H1 (cell line): ENCODE results near the gene RBM15. TPM values are rescaled to one million over a fixed set of nuclear protein-coding genes. Genes with fewer than 3 reads are reported as not detected.

ENCODE experiments used
- CTCF ChIA-PET: fragments of 300-600 bp; sonication (Branson Sonifier 250); formaldehyde crosslinking; loops from one replicate; lab custom pipeline; 2021; ENCODE audit not compliant: partially characterized antibody; lab: Charles Lee
- POLR2A ChIA-PET: fragments of 300-600 bp; sonication (Branson Sonifier 250); formaldehyde crosslinking; loops from one replicate; lab custom pipeline; 2021; ENCODE audit warnings: inconsistent platforms; ENCODE audit not compliant: partially characterized antibody; lab: Charles Lee
- DNase-seq, 2 experiments: peaks; one replicate each; pipeline versions ENCODE4 v3.0.0 to v3.0.0-alpha.2; 2010 to 2022; ENCODE audit warnings: low spot score in 2 of 2, low read depth in 1 of 2, mixed read lengths in 1 of 2
- FAIRE-seq: peaks from 2 replicates; lab custom pipeline; 2011; peaks lifted over from hg19 to GRCh38; lab: Jason Lieb, UNC
- H2AFZ ChIP-seq: 2 replicates; pipeline ENCODE4 v1.8.1; 2012; ENCODE audit warnings: low read length, inconsistent platforms
- H2AK5ac ChIP-seq: 2 replicates; pipeline ENCODE4 v1.6.1; 2013; ENCODE audit warnings: low read depth, low read length
- H2BK120ac ChIP-seq: replicated peaks from 2 replicates; pipeline ENCODE3; 2013; ENCODE audit warnings: low read depth, low read length, inconsistent platforms
- H2BK12ac ChIP-seq: 2 replicates; pipeline ENCODE4 v1.6.1; 2013; ENCODE audit warnings: low read depth, low read length
- H2BK15ac ChIP-seq: 2 replicates; pipeline ENCODE4 v1.6.1; 2013; ENCODE audit warnings: low read length
- H2BK20ac ChIP-seq: 2 replicates; pipeline ENCODE4 v1.6.1; 2013; ENCODE audit warnings: low read length
- H2BK5ac ChIP-seq: 2 replicates; pipeline ENCODE4 v1.6.1; 2013; ENCODE audit warnings: low read depth, low read length
- H3K14ac ChIP-seq: 2 replicates; pipeline ENCODE4 v1.6.1; 2013; ENCODE audit warnings: inconsistent platforms; ENCODE audit not compliant: insufficient read length
- H3K18ac ChIP-seq: 2 replicates; pipeline ENCODE4 v1.6.1; 2013; ENCODE audit warnings: low read length; ENCODE audit errors: extremely low read depth
- H3K23ac ChIP-seq: 2 replicates; pipeline ENCODE4 v1.6.1; 2013; ENCODE audit warnings: inconsistent platforms; ENCODE audit not compliant: insufficient read length
- H3K23me2 ChIP-seq: 2 replicates; pipeline ENCODE4 v1.6.1; 2013; ENCODE audit warnings: low read depth, low read length
- H3K27ac ChIP-seq: 2 replicates; pipeline ENCODE4 v1.6.1; 2011; ENCODE audit warnings: low read depth, low read length, inconsistent platforms
- H3K27me3 ChIP-seq, 4 experiments: replicated peaks in 1 of 4; 1 replicate in 1 of 4; 2 replicates in 3 of 4; pipeline versions ENCODE4 v1.6.1 to v1.8.1; 2011 to 2013; ENCODE audit warnings: low read length in 3 of 4, mild to moderate bottlenecking in 3 of 4, inconsistent platforms in 2 of 4, mixed read lengths in 2 of 4, moderate library complexity in 1 of 4; ENCODE audit not compliant: control insufficient read depth in 3 of 4, insufficient read depth in 3 of 4; ENCODE audit errors: extremely low read depth in 1 of 4
- H3K36me3 ChIP-seq, 4 experiments: 2 replicates each; pipeline versions ENCODE4 v1.6.1 to v1.8.1; 2011 to 2013; ENCODE audit warnings: mild to moderate bottlenecking in 4 of 4, low read length in 3 of 4, moderate library complexity in 2 of 4, control low read depth in 1 of 4, inconsistent platforms in 1 of 4; ENCODE audit not compliant: insufficient read depth in 4 of 4, control insufficient read depth in 2 of 4
- H3K4ac ChIP-seq: replicated peaks from 2 replicates; pipeline ENCODE3; 2013; ENCODE audit warnings: low read length, low read depth, mixed read lengths, inconsistent platforms; ENCODE audit not compliant: insufficient read length
- H3K4me1 ChIP-seq, 4 experiments: replicated peaks in 1 of 4; 1 replicate in 1 of 4; 2 replicates in 3 of 4; pipeline versions ENCODE4 v1.6.1 to v1.8.1; 2011 to 2013; ENCODE audit warnings: low read length in 3 of 4, inconsistent platforms in 2 of 4, mixed read lengths in 1 of 4; ENCODE audit not compliant: insufficient read depth in 4 of 4, control insufficient read depth in 3 of 4
- H3K4me2 ChIP-seq, 2 experiments: 2 replicates each; pipeline versions ENCODE4 v1.6.1 to v1.8.1; 2011 to 2013; ENCODE audit warnings: low read depth in 2 of 2, low read length in 2 of 2, control low read depth in 1 of 2, inconsistent platforms in 1 of 2, mild to moderate bottlenecking in 1 of 2; ENCODE audit not compliant: insufficient read depth in 1 of 2
- H3K4me3 ChIP-seq, 4 experiments: fragments of 200-600, 300-600 bp in 1 of 4; sonication (generic), shearing (Covaris generic), sonication (Bioruptor Twin) in 1 of 4; 2 replicates each; pipeline versions ENCODE4 v1.5.1 to v1.8.1; 2011 to 2016; ENCODE audit warnings: low read length in 4 of 4, low read depth in 3 of 4, control low read depth in 2 of 4, inconsistent platforms in 2 of 4, mild to moderate bottlenecking in 2 of 4, mixed read lengths in 1 of 4, moderate library complexity in 1 of 4; ENCODE audit not compliant: insufficient read depth in 2 of 4; ENCODE audit errors: extremely low read depth in 1 of 4
- H3K56ac ChIP-seq: replicated peaks from 2 replicates; pipeline ENCODE3; 2013; ENCODE audit warnings: low read depth, mild to moderate bottlenecking, mixed read lengths, low read length, inconsistent platforms; ENCODE audit not compliant: insufficient read length
- H3K79me1 ChIP-seq: 2 replicates; pipeline ENCODE4 v1.6.1; 2013; ENCODE audit warnings: low read depth, low read length, control low read depth
- H3K79me2 ChIP-seq, 2 experiments: 2 replicates each; pipeline versions ENCODE4 v1.6.1 to v1.8.1; 2012 to 2013; ENCODE audit warnings: low read length in 2 of 2, mild to moderate bottlenecking in 2 of 2, inconsistent platforms in 1 of 2; ENCODE audit not compliant: insufficient read depth in 2 of 2, control insufficient read depth in 1 of 2
- H3K9ac ChIP-seq, 4 experiments: replicated peaks in 1 of 4; 1 replicate in 1 of 4; 2 replicates in 3 of 4; pipeline versions ENCODE4 v1.6.1 to v1.8.1; 2011 to 2013; ENCODE audit warnings: low read depth in 3 of 4, low read length in 3 of 4, control low read depth in 2 of 4, mild to moderate bottlenecking in 2 of 4, moderate library complexity in 2 of 4, inconsistent platforms in 1 of 4; ENCODE audit errors: extremely low read depth in 1 of 4
- H3K9me3 ChIP-seq, 2 experiments: 2 replicates each; pipeline versions ENCODE4 v1.6.1 to v1.8.1; 2012 to 2013; ENCODE audit warnings: mild to moderate bottlenecking in 2 of 2, moderate library complexity in 2 of 2, control low read depth in 1 of 2, inconsistent platforms in 1 of 2, low read depth in 1 of 2, low read length in 1 of 2, mixed read lengths in 1 of 2; ENCODE audit not compliant: insufficient read depth in 2 of 2
- H4K20me1 ChIP-seq, 2 experiments: replicated peaks in 1 of 2; 2 replicates each; pipeline versions ENCODE3 to v1.8.1; 2011 to 2013; ENCODE audit warnings: inconsistent platforms in 2 of 2, low read length in 2 of 2, mild to moderate bottlenecking in 1 of 2; ENCODE audit not compliant: insufficient read depth in 2 of 2, control insufficient read depth in 1 of 2
- H4K5ac ChIP-seq: 2 replicates; pipeline ENCODE4 v1.6.1; 2013; ENCODE audit warnings: low read length, low read depth, mixed read lengths, inconsistent platforms; ENCODE audit not compliant: insufficient read length
- H4K8ac ChIP-seq: 2 replicates; pipeline ENCODE4 v1.8.0; 2013; ENCODE audit warnings: mild to moderate bottlenecking, moderate library complexity, low read length, inconsistent platforms; ENCODE audit not compliant: insufficient read depth; ENCODE audit errors: extremely low read depth
- H4K91ac ChIP-seq: replicated peaks from 2 replicates; pipeline ENCODE3; 2013; ENCODE audit warnings: low read length, mixed read lengths, inconsistent platforms; ENCODE audit not compliant: insufficient read length
- POLR2A ChIP-seq, 2 experiments: IDR thresholded peaks; 1 replicate in 1 of 2; 2 replicates in 1 of 2; pipeline ENCODE4 v1.6.1; 2011; ENCODE audit warnings: low read depth in 2 of 2, low read length in 2 of 2, mild to moderate bottlenecking in 2 of 2; ENCODE audit errors: control extremely low read depth in 1 of 2
- RFX5 ChIP-seq: IDR thresholded peaks from 2 replicates; pipeline ENCODE4 v1.6.1; 2011; ENCODE audit warnings: low read depth, low read length, improper control_type of control experiment, borderline replicate concordance
- WGBS, 2 experiments: shearing (Covaris generic) in 1 of 2; methylation state at CpG; one replicate each; pipeline versions ENCODE4 v1.1.6 to v1.1.7; 2013 to 2015; ENCODE audit warnings: low lambda C conversion rate in 2 of 2, mixed read lengths in 2 of 2, inconsistent platforms in 1 of 2, low coverage in 1 of 2, missing lambda C conversion rate in 1 of 2; ENCODE audit not compliant: insufficient replicate concordance in 2 of 2, insufficient coverage in 1 of 2, insufficient read length in 1 of 2; ENCODE audit errors: extremely low coverage in 1 of 2, missing lambda C conversion rate in 1 of 2; 5-methylcytosine and 5-hydroxymethylcytosine counted together
- polyA plus RNA-seq, 7 experiments: library from polyadenylated mRNA; depleted of rRNA in 3 of 7; stranded (reverse) in 5 of 7; unstranded in 2 of 7; fragments of >200 nt in 5 of 7; fragments of 200-250 nt in 2 of 7; gene quantifications; 1 replicate in 5 of 7; 2 replicates in 1 of 7; 4 replicates in 1 of 7; pipeline versions ENCODE4 v1.2.1 to v1.2.3, GENCODE V29; 2011 to 2013; ENCODE audit warnings: missing spikeins in 2 of 7, mixed read lengths in 2 of 7
- total RNA-seq: library from RNA; stranded (reverse); fragmentation: NEBNext Ultra II Directional; extraction: Animal tissue kit (Norgen Biotek cat#: 25700); gene quantifications from 2 replicates; pipeline ENCODE4 v1.2.1, GENCODE V29; 2021

Gene RBM15
- total and polyA plus RNA-seq, 2 of the 8 experiments (the other 6 are each of a cell fraction or from before 2014, with no cell fraction given), result 13.5 to 44.9 TPM

GRCh38 chr1:110350360-110350759, 11.2 kb downstream of the RBM15 start:
- Histone ChIP-seq H2BK20ac (no peak overlapping the region), H2BK12ac (no peak overlapping the region), H3K4me2 (no peak overlapping the region), H3K79me2 (peaks cover 18 to 94% of the 10 kb centered on the region in 2 experiments; a peak in 3 of 4 replicates), H4K91ac (no peak overlapping the region), H3K18ac (no peak overlapping the region), H3K14ac (no peak overlapping the region), H4K8ac (no peak overlapping the region), H4K5ac (no peak overlapping the region), H3K36me3 (peaks cover 0 to 23% (median 4%) of the 10 kb centered on the region in 4 experiments; a peak in 6 of 8 replicates), H3K79me1 (peaks cover 10% of the 10 kb centered on the region), H2BK15ac (no peak overlapping the region), H4K20me1 (peaks cover 19% of the 10 kb centered on the region in 2 experiments), H3K56ac (no peak overlapping the region), H3K23ac (no peak overlapping the region), H3K23me2 (no peaks in the 10 kb centered on the region), H3K4me3 (no peak overlapping the region), H3K4ac (no peak overlapping the region), H2BK120ac (no peak overlapping the region), H3K9me3 (no peaks in the 10 kb centered on the region), H3K27ac (no peak overlapping the region), H2AFZ (no peak overlapping the region), H3K9ac (no peak overlapping the region), H2BK5ac (no peak overlapping the region), H2AK5ac (no peak overlapping the region), H3K4me1 (peaks cover 3 to 11% (median 9%) of the 10 kb centered on the region in 4 experiments; a peak in 4 of 7 replicates), H3K27me3 (no peaks in the 10 kb centered on the region)
- TF ChIP-seq POLR2A (IDR thresholded peaks at IDR 0.05; ENCODE audit: control extremely low read depth in 1 of 2, low read depth in 2 of 2, low read length in 2 of 2) (peak in 1 of 2 experiments; percentile 30; a peak in 1 of 3 replicates), RFX5 (no peak)
- POLR2A ChIA-PET, result interaction anchor here (1.0 to 4.8 kb wide), 4 partner anchors 10 to 39 kb away, joined by 3 to 47 read pairs (median 9); partner anchors contain the start of gene RBM15
- CTCF ChIA-PET, result interaction anchor here (1.2 to 3.0 kb wide), 5 partner anchors 10 to 153 kb away, joined by 4 to 8 read pairs (median 5); no protein-coding TSS in a partner anchor
- DNase-seq (no peak), FAIRE-seq (no peak)
- 88% methylated on average over 2 of the region's 2 CpGs; no CpG with 5 or more reads in 1 of the 2 experiments for WGBS, 2 experiments
